NK-92 (cell line): ENCODE data around the gene MEF2B.

Source experiments
- DNase-seq: peaks from one replicate; lab custom pipeline; 2025; ENCODE audit not compliant: unreplicated experiment; lab: John Stamatoyannopoulos, UW

MEF2B gene

GRCh38 chr19:19170053-19170872, at the start of gene MEF2B:
TSS of gene MEF2B (minus strand) at chr19:19170263. CDS start at chr19:19150735, 19,528 bp downstream.
- no peak for DNase-seq

GRCh38 chr19:19218911-19219310, 48.8 kb upstream of the MEF2B start:
- DNase-seq, result no peak

GRCh38 chr19:19217099-19217498, 47.0 kb upstream of the MEF2B start:
- no peak for DNase-seq

- no peak for DNase-seq
These were observed 45.7 kb upstream of the MEF2B start for GRCh38 chr19:19215792-19216191.

- no peak for DNase-seq
These were observed 44.8 kb upstream of the MEF2B start for GRCh38 chr19:19214892-19215291.

GRCh38 chr19:19214159-19214490, 44.1 kb upstream of the MEF2B start:
- DNase-seq, result no peak

- no peak for DNase-seq
These were observed 43.5 kb upstream of the MEF2B start for GRCh38 chr19:19213426-19214158.

DNA sequence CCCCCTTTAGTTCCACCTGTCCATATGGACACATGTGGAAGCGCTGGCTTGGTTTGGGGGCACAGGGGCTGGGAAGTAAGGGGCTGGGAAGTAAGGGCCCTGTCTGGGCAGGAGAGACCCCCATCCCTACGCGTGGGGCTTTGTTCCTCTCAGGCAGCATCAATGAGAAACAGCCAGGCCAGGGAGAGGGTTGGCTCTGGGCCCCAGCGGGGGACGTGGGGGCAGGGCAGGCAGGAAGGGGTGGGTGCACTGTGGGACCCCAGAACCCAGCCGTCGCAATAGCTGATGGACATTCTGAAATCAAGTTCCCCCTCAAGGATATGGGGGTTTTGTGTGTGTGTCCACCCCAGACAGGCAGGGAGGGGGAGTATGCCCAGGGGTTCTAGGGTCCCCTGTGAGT, 42.9 kb upstream of the MEF2B start:
- no peak for DNase-seq

DNA sequence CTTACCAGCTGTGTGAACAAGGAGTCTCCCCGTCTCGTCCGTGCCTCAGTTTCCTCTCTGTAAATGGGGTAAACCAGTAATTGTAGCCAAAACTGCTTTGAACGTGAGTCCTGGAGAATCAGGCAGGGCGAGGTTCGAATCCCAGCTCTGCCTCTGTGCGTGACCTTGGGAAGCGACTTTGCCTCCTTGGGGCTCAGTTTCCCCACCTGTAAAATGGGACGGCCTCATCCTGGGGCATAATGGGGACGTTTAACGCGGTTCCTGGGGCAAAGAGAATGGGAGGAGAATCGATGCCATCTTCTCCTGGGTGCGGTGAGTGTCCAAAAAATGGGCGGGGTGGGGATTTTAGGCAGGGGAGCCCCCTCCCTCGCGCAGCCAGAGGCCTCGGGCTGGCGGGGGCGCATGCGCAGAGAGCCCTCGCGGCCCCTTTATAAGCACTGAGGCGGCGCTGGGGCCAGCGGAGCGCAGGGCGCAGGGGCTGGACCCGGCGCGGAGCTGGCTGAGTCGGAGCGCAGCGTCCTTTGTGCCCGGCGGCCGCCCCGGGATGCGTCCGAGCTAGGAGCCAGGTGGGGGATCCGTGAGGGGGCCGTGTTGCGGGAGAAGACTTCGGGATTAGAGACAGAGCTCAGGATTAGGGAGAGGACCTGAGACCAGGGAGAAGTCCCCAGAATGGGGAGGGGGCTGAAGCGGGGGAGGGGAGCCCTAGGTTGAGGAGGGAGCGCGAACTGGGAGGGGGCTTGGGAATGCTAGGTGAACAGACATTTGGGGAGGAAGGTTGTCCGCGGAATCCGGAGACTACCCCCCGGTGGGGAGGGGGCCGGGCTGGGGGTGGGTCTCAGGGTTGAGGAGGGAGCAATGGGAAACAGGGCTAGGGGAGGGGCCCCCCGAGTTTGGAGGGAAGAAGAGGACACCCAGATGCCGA, 41.7 kb upstream of the MEF2B start, which contains the start of gene NCAN:
Gene NCAN, plus strand, starts transcription at position 460 of the 922 bp plus-strand sequence. CDS start 4,996 bp downstream, outside the sequence.
- DNase-seq, result no peak

- no peak for DNase-seq
These were observed 39.3 kb upstream of the MEF2B start for GRCh38 chr19:19209372-19209771.

DNA sequence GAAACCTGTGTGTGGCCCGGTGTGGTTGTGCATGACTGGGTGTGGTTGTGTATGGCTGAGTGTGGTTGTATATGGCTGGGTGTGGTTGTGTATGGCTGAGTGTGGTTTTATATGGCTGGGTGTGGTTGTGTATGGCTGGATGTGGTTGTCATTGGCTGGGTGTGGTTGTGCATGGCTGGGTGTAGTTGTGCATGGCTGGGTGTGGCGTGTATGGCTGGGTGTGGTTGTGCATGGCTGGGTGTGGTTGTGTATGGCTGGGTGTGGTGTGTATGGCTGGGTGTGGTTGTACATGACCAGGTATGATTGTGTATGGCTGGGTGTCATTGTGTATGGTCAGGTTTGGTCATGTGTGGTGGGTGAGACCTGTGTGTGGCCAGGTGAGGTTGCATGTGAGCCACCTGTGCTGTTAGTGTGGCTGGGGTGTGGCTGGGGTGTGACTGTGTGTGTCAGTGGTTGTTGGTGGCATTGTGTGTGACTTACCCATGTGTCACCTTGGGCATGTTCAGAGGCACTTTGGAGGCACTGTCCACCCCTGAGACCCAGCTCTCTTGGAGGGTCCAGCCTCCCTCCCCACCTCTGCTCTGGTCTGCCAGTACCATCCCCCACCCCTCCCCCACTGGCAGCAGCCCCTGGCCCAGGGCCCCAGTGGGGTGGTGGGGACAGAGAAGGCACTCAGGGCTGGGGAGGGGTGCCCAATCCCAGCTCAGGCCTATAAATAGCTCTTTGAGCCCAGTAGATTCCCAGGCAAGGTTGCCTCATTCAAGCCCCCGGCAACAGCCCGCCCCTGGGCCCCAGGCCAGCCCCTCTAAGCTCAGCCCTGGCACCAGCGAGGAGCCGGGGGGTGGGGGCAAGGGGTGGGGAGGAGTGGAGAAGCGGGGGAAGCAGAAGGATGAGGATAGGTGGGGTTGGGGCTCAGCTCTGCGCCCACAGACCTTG, 37.8 kb upstream of the MEF2B start:
- no peak for DNase-seq

DNA sequence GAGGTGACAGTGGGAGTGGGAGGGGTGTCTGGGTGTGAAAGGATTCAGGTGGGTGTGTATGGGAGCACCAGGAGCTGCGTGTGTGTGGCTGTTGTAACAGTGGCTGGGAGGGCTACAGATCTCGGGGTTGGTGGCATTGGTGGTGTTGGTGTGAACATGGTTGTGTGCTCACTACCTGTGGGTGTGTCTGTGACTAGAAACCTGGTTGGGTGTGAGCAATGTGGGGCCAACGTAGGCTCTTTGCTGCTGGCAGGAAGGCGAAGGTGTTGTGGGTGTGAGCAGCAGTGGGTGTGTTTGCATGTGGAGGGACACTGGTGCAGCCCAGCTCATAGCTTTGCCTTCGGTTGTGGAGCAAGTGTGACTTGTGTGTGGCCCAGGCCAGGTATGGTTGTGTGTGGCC, 36.9 kb upstream of the MEF2B start:
- no peak for DNase-seq

DNA sequence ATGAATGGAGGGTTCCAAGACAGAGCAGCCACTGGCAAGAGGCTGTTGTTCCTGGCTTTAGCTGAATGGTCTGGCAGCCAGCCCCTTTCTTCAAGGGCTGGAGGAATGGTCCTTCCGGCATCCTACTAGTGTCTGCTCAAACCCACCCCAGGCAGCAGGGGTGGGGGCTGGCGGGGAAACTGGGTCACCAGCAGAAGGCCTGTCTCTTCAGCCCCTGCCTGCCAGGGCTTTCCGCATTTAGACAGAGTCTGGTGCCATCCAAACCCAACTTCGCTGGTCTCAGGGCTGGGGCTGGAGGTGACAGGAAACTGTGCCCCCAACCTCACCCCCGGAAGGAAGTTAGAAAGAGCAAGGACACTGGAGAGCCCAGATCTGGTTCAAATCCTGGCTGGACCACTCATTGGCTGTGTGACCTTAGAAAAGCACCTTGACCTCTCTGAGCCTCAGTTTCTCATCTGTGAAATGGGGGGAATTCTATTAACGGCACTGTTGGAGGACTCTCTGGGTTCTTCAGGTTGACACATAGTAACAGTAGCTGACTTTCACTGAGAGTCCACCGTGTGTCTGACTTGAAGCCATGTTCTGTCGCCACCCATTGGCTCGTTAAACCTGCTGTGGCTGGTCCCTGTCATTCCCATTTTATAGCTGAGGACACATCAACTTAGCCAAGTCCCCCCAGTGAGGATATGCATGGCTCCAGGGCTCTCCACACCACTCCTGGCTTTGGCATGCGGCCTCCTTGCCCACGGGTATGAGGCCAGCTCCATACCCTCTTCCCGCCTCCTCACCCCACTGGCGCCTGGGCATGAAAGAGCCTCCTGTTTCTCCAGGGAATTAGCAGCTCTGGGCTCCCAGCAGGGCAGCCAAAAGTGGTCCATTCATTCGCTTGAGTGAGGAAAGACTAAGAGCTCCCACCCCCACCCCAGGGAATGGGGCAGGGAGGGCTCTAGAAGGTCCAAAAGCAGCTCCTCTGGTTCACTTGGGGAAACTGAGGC, 35.6 kb upstream of the MEF2B start:
- no peak for DNase-seq

- no peak for DNase-seq
These were observed 34.1 kb upstream of the MEF2B start for GRCh38 chr19:19204181-19204580.

GRCh38 chr19:19203012-19203856, 33.2 kb upstream of the MEF2B start, which contains the start of gene NR2C2AP:
TSS of gene NR2C2AP (minus strand) at chr19:19203414. CDS start at chr19:19203060, 354 bp downstream.
- peak; percentile 33 for DNase-seq

DNA sequence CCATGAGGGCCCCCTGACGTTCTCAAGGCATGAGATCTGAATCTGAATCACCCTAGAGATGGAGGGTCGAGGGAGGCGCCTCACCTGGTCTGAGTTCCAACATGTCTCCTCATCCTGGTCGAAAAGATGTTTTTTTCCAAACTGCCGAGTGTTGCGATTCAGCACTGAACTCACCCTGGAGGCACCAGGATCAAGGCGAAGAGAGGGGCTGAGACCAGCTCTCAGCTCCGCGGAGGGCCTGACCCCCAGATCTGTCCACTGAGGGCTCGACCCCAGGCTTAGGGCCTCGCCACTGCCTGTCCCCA, 32.6 kb upstream of the MEF2B start:
- DNase-seq, result no peak

GRCh38 chr19:19201697-19202630, 31.9 kb upstream of the MEF2B start:
- DNase-seq, result no peak
